Measurements from ENCODE around the gene SH2D3C.

SH2D3C gene

DNA sequence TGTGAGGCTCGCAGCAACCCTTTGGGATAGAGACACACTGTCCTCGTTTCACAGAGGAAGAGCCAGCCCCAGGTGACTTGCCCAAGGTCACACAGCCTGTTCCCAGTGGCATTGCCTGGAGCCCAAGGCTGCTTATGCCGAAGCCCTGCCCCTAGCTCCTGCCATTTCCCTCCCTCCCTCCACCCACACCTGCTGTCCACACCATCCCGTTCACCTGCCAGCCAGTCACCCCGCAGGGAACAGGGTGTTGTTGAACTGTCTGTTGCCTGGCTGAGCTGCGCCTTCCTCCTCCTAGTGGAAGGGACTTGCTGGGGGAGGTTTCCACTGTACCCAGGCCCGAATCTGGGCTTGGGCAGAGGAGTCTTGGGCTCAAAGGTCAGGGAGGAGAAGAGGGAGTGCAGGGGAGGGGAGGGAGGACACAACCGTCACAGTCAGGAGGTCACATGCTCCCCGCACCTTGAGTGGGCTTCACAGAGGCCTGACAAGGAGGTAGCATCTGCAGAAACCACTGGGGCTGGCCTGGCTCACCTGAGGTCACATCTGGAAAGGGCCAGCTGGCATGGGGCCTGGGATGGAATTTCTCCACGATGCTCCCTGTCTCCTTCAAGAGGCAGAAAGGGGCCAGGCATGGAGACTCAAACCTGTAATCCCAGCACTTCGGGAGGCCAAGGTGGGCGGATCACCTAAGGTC lies 56.3 kb downstream of the SH2D3C start:
- Mint-ChIP-seq H3K27me3 (no peaks in the 10 kb centered on the region), H3K4me3 (no peak overlapping the region), H3K9me3 (no peaks in the 10 kb centered on the region), H3K27ac (no peak overlapping the region), H3K36me3 (ENCODE audit: low read depth) (no peaks in the 10 kb centered on the region), H3K4me1 (ENCODE audit: low read depth) (peaks cover 20% of the 10 kb centered on the region)
- DNase-seq: no peak

GRCh38 chr9:127721391-127721821 lies 57.1 kb downstream of the SH2D3C start:
- H3K27me3 Mint-ChIP-seq: no peaks in the 10 kb centered on the region

DNA sequence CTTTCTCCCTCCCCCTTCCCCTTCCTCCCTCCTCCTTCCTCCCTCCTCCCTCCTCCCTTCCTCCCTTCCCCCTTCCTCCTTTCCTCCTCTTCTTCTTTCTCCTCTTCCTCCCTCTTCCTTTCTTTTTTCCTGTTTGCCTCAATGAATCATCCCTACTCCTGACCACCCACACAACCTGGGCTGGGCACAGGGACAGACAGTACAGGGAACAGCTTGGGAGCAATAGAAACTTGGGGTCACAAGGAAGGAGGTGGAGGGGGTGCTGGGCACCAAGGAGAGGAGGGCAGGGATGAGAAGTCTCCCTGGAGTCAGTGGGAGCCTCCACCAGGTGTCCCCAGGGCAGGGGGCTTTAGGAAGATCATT lies 57.6 kb downstream of the SH2D3C start:
- peak overlapping the region; percentile 66 for H3K27ac Mint-ChIP-seq
- H3K9me3 Mint-ChIP-seq: no peaks in the 10 kb centered on the region
- DNase-seq: no peak
- H3K4me3 Mint-ChIP-seq: no peak overlapping the region
- peaks cover 26% of the 10 kb centered on the region for H3K4me1 Mint-ChIP-seq (ENCODE audit: low read depth)
- H3K27me3 Mint-ChIP-seq: no peaks in the 10 kb centered on the region
- H3K36me3 Mint-ChIP-seq (ENCODE audit: low read depth): no peaks in the 10 kb centered on the region

More at GRCh38 chr9:127721391-127721821, 57.1 kb downstream of the SH2D3C start:
- H3K4me1 Mint-ChIP-seq (ENCODE audit: low read depth): peaks cover 21% of the 10 kb centered on the region
- peak overlapping the region; percentile 66 for H3K27ac Mint-ChIP-seq
- H3K4me3 Mint-ChIP-seq: no peak overlapping the region
- no peaks in the 10 kb centered on the region for H3K9me3 Mint-ChIP-seq
- no peaks in the 10 kb centered on the region for H3K36me3 Mint-ChIP-seq (ENCODE audit: low read depth)
- no peak for DNase-seq

- DNase-seq: peak; percentile 46
- H3K4me1 Mint-ChIP-seq (ENCODE audit: low read depth): peaks cover 29% of the 10 kb centered on the region
- no peaks in the 10 kb centered on the region for H3K27me3 Mint-ChIP-seq
- no peaks in the 10 kb centered on the region for H3K9me3 Mint-ChIP-seq
- H3K36me3 Mint-ChIP-seq (ENCODE audit: low read depth): peaks cover 3% of the 10 kb centered on the region
- H3K27ac Mint-ChIP-seq: peak overlapping the region; percentile 85
- no peak overlapping the region for H3K4me3 Mint-ChIP-seq
Observed at GRCh38 chr9:127720031-127720864, 58.2 kb downstream of the SH2D3C start.

DNA sequence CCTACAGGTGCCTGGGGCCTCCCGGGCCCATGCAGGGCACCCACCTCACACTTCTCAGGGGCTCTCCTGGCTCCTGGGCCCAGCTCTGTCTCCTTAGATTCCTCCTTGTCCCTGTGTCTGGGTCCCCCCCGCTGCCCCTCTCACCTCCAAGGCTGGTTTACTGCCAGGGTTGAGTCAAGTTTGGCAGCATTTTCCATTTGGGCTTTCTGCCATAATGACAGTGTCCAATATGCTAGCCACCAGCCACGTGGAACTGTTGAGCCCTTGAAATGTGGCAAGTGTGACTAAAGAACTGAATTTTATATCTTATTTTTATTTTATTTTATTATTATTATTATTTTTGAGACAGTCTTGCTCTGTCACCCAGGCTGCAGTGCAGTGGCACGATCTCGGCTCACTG lies 60.7 kb downstream of the SH2D3C start:
- H3K4me1 Mint-ChIP-seq (ENCODE audit: low read depth): peaks cover 34% of the 10 kb centered on the region

GRCh38 chr9:127716412-127716811 lies 62.1 kb downstream of the SH2D3C start:
- H3K4me1 Mint-ChIP-seq (ENCODE audit: low read depth): peaks cover 36% of the 10 kb centered on the region
- H3K9me3 Mint-ChIP-seq: no peaks in the 10 kb centered on the region
- H3K27me3 Mint-ChIP-seq: no peaks in the 10 kb centered on the region
- DNase-seq: no peak
- H3K4me3 Mint-ChIP-seq: peak overlapping the region; percentile 98
- H3K27ac Mint-ChIP-seq: peak overlapping the region; percentile 98
- H3K36me3 Mint-ChIP-seq (ENCODE audit: low read depth): peaks cover 10% of the 10 kb centered on the region

More for the DNA sequence above, 60.7 kb downstream of the SH2D3C start:
- Mint-ChIP-seq H3K27ac (no peak overlapping the region), H3K36me3 (ENCODE audit: low read depth) (peaks cover 9% of the 10 kb centered on the region), H3K27me3 (no peaks in the 10 kb centered on the region), H3K4me3 (no peak overlapping the region), H3K9me3 (no peaks in the 10 kb centered on the region)
- no peak for DNase-seq

- Mint-ChIP-seq H3K9me3 (no peaks in the 10 kb centered on the region), H3K4me1 (ENCODE audit: low read depth) (peaks cover 38% of the 10 kb centered on the region), H3K36me3 (ENCODE audit: low read depth) (peaks cover 10% of the 10 kb centered on the region), H3K27me3 (no peaks in the 10 kb centered on the region), H3K27ac (peak within 1 kb of the TSS; percentile 98), H3K4me3 (peak within 1 kb of the TSS; percentile 98)
- peak; percentile 97 for DNase-seq
Observed at GRCh38 chr9:127715470-127716337, 62.8 kb downstream of the SH2D3C start, which contains the start of the genes PTRH1 and TTC16. TSS of gene PTRH1 (minus strand) at chr9:127715663. CDS start at chr9:127715639, 24 bp downstream. TSS of gene TTC16 (plus strand) at chr9:127716079. CDS start at chr9:127716146, 67 bp downstream.

DNA sequence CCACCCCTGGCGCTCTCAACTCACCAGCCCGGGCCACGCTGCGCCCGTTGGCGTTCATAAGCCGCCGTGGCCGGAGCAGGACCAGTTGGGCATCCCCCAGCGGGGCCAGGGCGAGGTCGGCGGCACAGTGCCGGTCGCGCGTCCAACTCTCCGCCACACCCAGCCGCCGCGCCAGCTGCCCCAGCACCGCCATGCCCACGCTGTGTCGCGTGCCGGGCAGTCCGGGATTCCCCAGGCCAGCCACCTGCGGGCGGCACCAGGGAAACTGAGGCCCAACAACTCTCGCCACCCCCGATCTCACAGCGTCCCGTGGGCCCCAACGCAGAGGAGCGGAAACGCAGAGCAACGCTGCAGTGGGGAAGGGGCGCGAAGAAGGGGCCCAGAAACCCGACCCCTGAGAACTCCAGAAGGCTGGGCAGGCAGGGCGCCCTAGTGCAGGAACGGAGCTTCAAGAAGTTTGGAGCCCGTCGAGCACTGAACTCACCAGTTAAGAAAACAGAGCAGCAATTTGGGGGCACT lies 63.5 kb downstream of the SH2D3C start:
- H3K36me3 Mint-ChIP-seq (ENCODE audit: low read depth): peaks cover 12% of the 10 kb centered on the region
- peak overlapping the region; percentile 98 for H3K27ac Mint-ChIP-seq
- no peaks in the 10 kb centered on the region for H3K27me3 Mint-ChIP-seq
- no peaks in the 10 kb centered on the region for H3K9me3 Mint-ChIP-seq
- peak overlapping the region; percentile 98 for H3K4me3 Mint-ChIP-seq
- H3K4me1 Mint-ChIP-seq (ENCODE audit: low read depth): peaks cover 34% of the 10 kb centered on the region
- no peak for DNase-seq

DNA sequence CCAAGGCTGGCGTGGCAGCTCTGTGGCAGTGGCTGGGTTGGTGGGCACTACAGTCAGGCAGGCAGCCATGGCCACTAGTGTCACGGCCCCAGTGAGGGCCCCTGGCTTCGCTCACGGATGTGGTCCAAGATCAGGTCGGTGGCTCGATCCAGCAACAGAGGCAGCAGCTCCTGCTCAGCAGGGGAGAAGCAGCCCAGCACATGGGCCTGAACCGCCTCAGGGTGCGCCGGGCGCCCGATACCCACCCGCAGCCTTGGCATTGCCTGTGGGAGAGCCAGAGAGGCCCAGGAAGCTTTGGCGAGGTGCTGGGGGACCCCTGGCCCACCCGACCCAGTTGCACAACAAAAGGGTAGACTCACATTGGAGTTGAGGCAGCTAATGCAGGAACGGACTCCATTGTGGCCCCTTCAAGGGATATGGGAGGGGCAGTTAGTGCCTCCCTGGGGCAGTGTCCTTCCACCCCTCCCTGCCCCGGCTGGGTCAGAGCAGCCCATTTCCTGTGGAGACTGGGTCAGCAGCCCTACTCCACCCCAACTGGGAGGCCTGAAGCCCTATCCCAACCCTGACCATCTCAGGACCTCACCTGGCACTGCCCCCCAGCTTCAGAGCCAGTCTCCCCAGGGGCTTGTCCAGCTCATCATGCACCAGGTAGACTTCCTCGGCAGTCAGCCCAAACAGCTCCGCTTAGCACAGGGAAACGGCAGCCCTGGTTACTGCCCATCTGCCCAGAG lies 64.3 kb downstream of the SH2D3C start:
- no peak for DNase-seq
- Mint-ChIP-seq H3K36me3 (ENCODE audit: low read depth) (peaks cover 13% of the 10 kb centered on the region), H3K9me3 (no peaks in the 10 kb centered on the region), H3K27ac (peak overlapping the region; percentile 64), H3K27me3 (no peaks in the 10 kb centered on the region), H3K4me3 (peak overlapping the region; percentile 98), H3K4me1 (ENCODE audit: low read depth) (peaks cover 27% of the 10 kb centered on the region)

DNA sequence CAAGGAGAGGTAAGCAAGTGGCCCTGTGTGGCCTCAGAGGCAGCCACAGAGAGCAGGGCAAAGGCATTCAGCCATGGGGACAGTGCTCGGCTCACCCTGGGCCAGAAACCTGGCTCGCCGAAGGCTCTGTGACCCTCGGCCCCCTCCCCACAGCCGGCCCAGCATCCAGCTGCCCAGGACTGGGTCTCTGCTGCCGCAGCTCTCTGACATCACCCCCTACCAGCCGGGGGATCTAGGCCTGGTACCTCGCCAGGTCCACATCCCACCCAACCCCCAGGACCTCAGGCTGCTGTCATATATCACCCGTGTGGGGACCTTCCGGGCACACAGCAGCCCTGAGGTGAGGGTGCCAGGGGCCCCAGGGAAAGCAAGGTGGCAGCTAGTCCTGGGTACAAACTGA lies 65.6 kb downstream of the SH2D3C start:
- Mint-ChIP-seq H3K27me3 (no peaks in the 10 kb centered on the region), H3K4me3 (no peak overlapping the region), H3K27ac (no peak overlapping the region), H3K36me3 (ENCODE audit: low read depth) (peaks cover 14% of the 10 kb centered on the region), H3K4me1 (ENCODE audit: low read depth) (peaks cover 27% of the 10 kb centered on the region), H3K9me3 (no peaks in the 10 kb centered on the region)
- DNase-seq: no peak

DNA sequence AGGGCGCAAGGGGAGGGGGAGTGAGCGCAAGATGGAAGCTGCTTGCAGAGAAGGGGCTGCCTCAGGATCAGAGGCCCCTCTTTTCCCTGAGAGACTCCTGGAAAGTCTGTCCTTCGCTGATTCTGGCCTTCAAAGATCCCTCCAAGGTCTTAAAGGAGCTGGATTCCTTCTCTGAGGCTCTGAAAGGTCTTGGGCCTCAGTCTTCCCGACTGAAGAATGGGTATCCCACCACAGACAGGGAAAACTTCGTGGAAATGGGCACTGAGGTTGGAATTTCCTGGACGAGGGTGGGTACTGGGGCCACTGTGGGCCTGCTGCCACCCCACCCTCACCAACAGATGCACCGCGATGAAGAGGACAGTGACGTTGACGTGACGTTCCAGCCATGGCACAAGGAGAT lies 66.1 kb downstream of the SH2D3C start:
- no peak overlapping the region for H3K27ac Mint-ChIP-seq
- H3K9me3 Mint-ChIP-seq: no peaks in the 10 kb centered on the region
- peaks cover 14% of the 10 kb centered on the region for H3K36me3 Mint-ChIP-seq (ENCODE audit: low read depth)
- no peak for DNase-seq
- no peaks in the 10 kb centered on the region for H3K27me3 Mint-ChIP-seq
- H3K4me3 Mint-ChIP-seq: no peak overlapping the region
- peaks cover 31% of the 10 kb centered on the region for H3K4me1 Mint-ChIP-seq (ENCODE audit: low read depth)

- Mint-ChIP-seq H3K36me3 (ENCODE audit: low read depth) (peaks cover 14% of the 10 kb centered on the region), H3K27me3 (no peaks in the 10 kb centered on the region), H3K4me1 (ENCODE audit: low read depth) (peaks cover 31% of the 10 kb centered on the region), H3K9me3 (no peaks in the 10 kb centered on the region), H3K27ac (no peak overlapping the region), H3K4me3 (no peak overlapping the region)
- no peak for DNase-seq
Observed at GRCh38 chr9:127711831-127712274, 66.6 kb downstream of the SH2D3C start.

- Mint-ChIP-seq H3K4me3 (no peak overlapping the region), H3K27me3 (no peaks in the 10 kb centered on the region), H3K4me1 (ENCODE audit: low read depth) (peaks cover 29% of the 10 kb centered on the region), H3K9me3 (no peaks in the 10 kb centered on the region), H3K27ac (no peak overlapping the region), H3K36me3 (ENCODE audit: low read depth) (peaks cover 14% of the 10 kb centered on the region)
- no peak for DNase-seq
Observed at GRCh38 chr9:127711226-127711701, 67.2 kb downstream of the SH2D3C start.

Measured in activated T-cell treated with anti-CD3 and anti-CD28 coated beads, Interleukin-2, amount 50 U/mL, for 24 hours (primary cell).